Naive thymus-derived CD4-positive, alpha-beta T cell (primary cell): ENCODE data around the gene MGAT1. TPM values are rescaled to one million over a fixed set of nuclear protein-coding genes. Genes with fewer than 3 reads are reported as not detected.
A peak's percentile ranks its signal among the peaks of the same experiment; 100 is the strongest.

Experiments
- ATAC-seq: fragments of 150-1000 bp; cut with Tn5 transposase; 2 replicates; pipeline ENCODE4 v1.10.0; 2021; ENCODE audit warnings: mild to moderate bottlenecking, moderate library complexity
- CTCF ChIA-PET: fragments of 350-600 bp; sonication (Branson Sonifier 250); formaldehyde crosslinking; loops from one replicate; lab custom pipeline; 2021; ENCODE audit warnings: antibody characterized with exemption; lab: Charles Lee
- POLR2A ChIA-PET: fragments of 350-600 bp; sonication (Branson Sonifier 250); formaldehyde crosslinking; loops from one replicate; lab custom pipeline; 2021; ENCODE audit warnings: antibody characterized with exemption, inconsistent platforms; lab: Charles Lee
- DNase-seq, 9 donors: peaks; one replicate each; pipeline versions ENCODE4 v3.0.0 to v3.0.0-alpha.2; 2020 to 2022; ENCODE audit warnings: mixed read lengths in 1 of 9
- H3K27ac ChIP-seq: one replicate; pipeline ENCODE4 v1.7.0; 2013; ENCODE audit warnings: mild to moderate bottlenecking, low read depth, low read length, moderate library complexity
- H3K27me3 ChIP-seq, 2 donors: one replicate each; pipeline ENCODE4 v1.7.0; 2013; ENCODE audit warnings: low read length in 2 of 2, mild to moderate bottlenecking in 2 of 2, moderate library complexity in 2 of 2; ENCODE audit not compliant: control insufficient read depth in 2 of 2, insufficient read depth in 2 of 2
- H3K36me3 ChIP-seq, 3 experiments: 1 replicate in 2 of 3; 2 replicates in 1 of 3; pipeline ENCODE4 v1.7.0; 2013; ENCODE audit warnings: low read length in 3 of 3, mild to moderate bottlenecking in 3 of 3, moderate library complexity in 1 of 3; ENCODE audit not compliant: insufficient read depth in 3 of 3, control insufficient read depth in 2 of 3
- H3K4me1 ChIP-seq, 2 donors: one replicate each; pipeline ENCODE4 v1.7.0; 2013; ENCODE audit warnings: low read length in 2 of 2, mild to moderate bottlenecking in 2 of 2, moderate library complexity in 1 of 2; ENCODE audit not compliant: control insufficient read depth in 2 of 2, insufficient read depth in 2 of 2
- H3K4me3 ChIP-seq: 2 replicates; pipeline ENCODE4 v1.7.0; 2013; ENCODE audit warnings: mild to moderate bottlenecking, low read length
- H3K9me3 ChIP-seq, 3 experiments: 1 replicate in 2 of 3; 2 replicates in 1 of 3; pipeline ENCODE4 v1.7.0; 2013; ENCODE audit warnings: low read length in 3 of 3; ENCODE audit not compliant: control insufficient read depth in 2 of 3
- H3K27ac Mint-ChIP-seq, 9 donors: one replicate each; pipeline ENCODE4 v1.8.0; 2020 to 2022; ENCODE audit warnings: mixed read lengths in 9 of 9, mild to moderate bottlenecking in 8 of 9, moderate library complexity in 5 of 9, inconsistent platforms in 2 of 9
- H3K27me3 Mint-ChIP-seq, 5 donors: one replicate each; pipeline ENCODE4 v1.8.0; 2021 to 2022; ENCODE audit warnings: mixed read lengths in 5 of 5, mild to moderate bottlenecking in 1 of 5
- H3K36me3 Mint-ChIP-seq, 5 donors: one replicate each; pipeline ENCODE4 v1.8.0; 2020 to 2022; ENCODE audit warnings: mixed read lengths in 5 of 5, mild to moderate bottlenecking in 3 of 5, inconsistent platforms in 1 of 5
- H3K4me1 Mint-ChIP-seq, 7 donors: one replicate each; pipeline ENCODE4 v1.8.0; 2020 to 2022; ENCODE audit warnings: mixed read lengths in 7 of 7, mild to moderate bottlenecking in 3 of 7, inconsistent platforms in 1 of 7
- H3K4me3 Mint-ChIP-seq, 10 donors: one replicate each; pipeline ENCODE4 v1.8.0; 2020 to 2022; ENCODE audit warnings: mild to moderate bottlenecking in 10 of 10, mixed read lengths in 10 of 10, moderate library complexity in 6 of 10, inconsistent platforms in 2 of 10
- H3K9me3 Mint-ChIP-seq, 11 donors: one replicate each; pipeline ENCODE4 v1.8.0; 2020 to 2022; ENCODE audit warnings: mixed read lengths in 11 of 11, mild to moderate bottlenecking in 4 of 11, inconsistent platforms in 1 of 11, moderate library complexity in 1 of 11
- intact Hi-C, 2 donors: fragments of 100-400 bp; cut with micrococcal nuclease; formaldehyde crosslinking; loops; one replicate each; pipeline ENCODE4 v1.15.1; 2023
- polyA plus RNA-seq, 2 donors: library from polyadenylated mRNA; unstranded; fragments of 300-500 nt; fragmentation: Illumina TruSeq; gene quantifications; one replicate each; pipeline ENCODE4 v1.2.3, GENCODE V29; 2021
- total RNA-seq, 6 experiments: library from RNA in 5 of 6; stranded (reverse) in 5 of 6; gene quantifications; 1 replicate in 5 of 6; 2 replicates in 1 of 6; pipeline ENCODE4 v1.2.3 and lab custom pipeline; 2021 to 2026

Gene MGAT1
- total RNA-seq = 100 to 1,000 TPM; 101 to 206 (median 196) TPM
- 100 to 1,000 TPM in 1 of 2 donors, 10 to 100 TPM in 1; 98.6 to 178 TPM for polyA plus RNA-seq
- 90.6 reads per million, percentile 83 among the genes with 10 or more reads in this experiment for total RNA-seq (lab: John Stamatoyannopoulos, UW)

- CTCF ChIA-PET = interaction anchor here (1.1 to 1.8 kb wide), 6 partner anchors 10 to 67 kb away, joined by 3 to 9 read pairs (median 6); no protein-coding TSS in a partner anchor
- H3K36me3 Mint-ChIP-seq = peaks cover 6 to 53% (median 15%) of the 10 kb centered on the region in 5 donors
Measured at GRCh38 chr5:180802325-180803180, at the start of gene MGAT1. MGAT1 (minus strand) TSS chr5:180802806; CDS start chr5:180792971, 9,835 bp downstream.

GRCh38 chr5:180850434-180851078, 48.0 kb upstream of the MGAT1 start:
- Mint-ChIP-seq H3K4me3 (no peak overlapping the region), H3K9me3 (peaks cover 3 to 64% (median 29%) of the 10 kb centered on the region in 11 donors), H3K27me3 (no peaks in the 10 kb centered on the region), H3K36me3 (peaks cover 29 to 96% (median 83%) of the 10 kb centered on the region in 5 donors), H3K4me1 (peaks cover 0 to 38% (median 32%) of the 10 kb centered on the region in 7 donors), H3K27ac (no peak overlapping the region)
- H3K27me3 ChIP-seq = no peaks in the 10 kb centered on the region
- peaks cover 0 to 29% (median 4%) of the 10 kb centered on the region in 3 experiments for H3K9me3 ChIP-seq
- ChIA-PET CTCF (interaction anchor here (1.6 kb wide), 1 partner anchor 10 kb away, joined by 8 read pairs; the partner anchor contains the start of gene ZFP62), POLR2A (interaction anchor here (0.9 to 2.4 kb wide), 6 partner anchors 9 to 50 kb away, joined by 3 to 7 read pairs (median 4); no protein-coding TSS in a partner anchor)
- no peak for DNase-seq
- H3K4me3 ChIP-seq = no peak overlapping the region
- intact Hi-C loops = no loop called here
- H3K36me3 ChIP-seq = peaks cover 20 to 51% (median 22%) of the 10 kb centered on the region in 3 experiments
- H3K4me1 ChIP-seq = no peaks in the 10 kb centered on the region
- H3K27ac ChIP-seq = no peak overlapping the region
- no peak for ATAC-seq

More at GRCh38 chr5:180802325-180803180, at the start of gene MGAT1:
- Mint-ChIP-seq H3K4me1 (peaks cover 76 to 83% (median 79%) of the 10 kb centered on the region in 7 donors), H3K4me3 (peak within 1 kb of the TSS; percentile 89 to 99 (median 96)), H3K9me3 (no peaks in the 10 kb centered on the region), H3K27ac (peak within 1 kb of the TSS; percentile 91 to 100 (median 98)), H3K27me3 (no peaks in the 10 kb centered on the region)
- ATAC-seq (peak; percentile 80), DNase-seq (peak; percentile 47 to 91 (median 59))
- peaks cover 75 to 84% of the 10 kb centered on the region in 2 donors for H3K4me1 ChIP-seq
- POLR2A ChIA-PET = interaction anchor here (0.6 to 12.1 kb wide), 22 partner anchors 8 to 459 kb away, joined by 3 to 273 read pairs (median 4); partner anchors contain the start of genes RACK1 and ZFP62
- no peaks in the 10 kb centered on the region for H3K27me3 ChIP-seq
- peaks cover 0 to 18% (median 3%) of the 10 kb centered on the region in 3 experiments for H3K36me3 ChIP-seq
- no peaks in the 10 kb centered on the region for H3K9me3 ChIP-seq
- H3K4me3 ChIP-seq = peak within 1 kb of the TSS; percentile 77
- intact Hi-C loops = loop anchor here (1.0 to 2.0 kb wide), 13 partner anchors 8 to 982 kb away; partner anchors contain the start of genes TRIM41 (in 2 of the 2), CNOT6 (in 1 of the 2), SQSTM1 (in 1 of the 2) and ZFP62 (in 1 of the 2)
- peak within 1 kb of the TSS; percentile 96 for H3K27ac ChIP-seq

GRCh38 chr5:180849827-180850226, 47.2 kb upstream of the MGAT1 start:
- no peak overlapping the region for H3K4me3 ChIP-seq
- no peak for DNase-seq
- no peaks in the 10 kb centered on the region for H3K27me3 Mint-ChIP-seq
- intact Hi-C loops = no loop called here
- no peak overlapping the region for H3K27ac ChIP-seq
- no peaks in the 10 kb centered on the region for H3K4me1 ChIP-seq
- H3K27ac Mint-ChIP-seq = no peak overlapping the region
- H3K9me3 ChIP-seq = peaks cover 0 to 29% (median 4%) of the 10 kb centered on the region in 3 experiments
- H3K9me3 Mint-ChIP-seq = peaks cover 3 to 67% (median 29%) of the 10 kb centered on the region in 11 donors
- peaks cover 29 to 93% (median 78%) of the 10 kb centered on the region in 5 donors for H3K36me3 Mint-ChIP-seq
- H3K4me3 Mint-ChIP-seq = no peak overlapping the region
- ChIA-PET POLR2A (interaction anchor here (0.9 to 1.8 kb wide), 3 partner anchors 18 to 49 kb away, joined by 4 to 6 read pairs (median 5); no protein-coding TSS in a partner anchor), CTCF (interaction anchor here (1.6 kb wide), 1 partner anchor 11 kb away, joined by 8 read pairs; the partner anchor contains the start of gene ZFP62)
- H3K36me3 ChIP-seq = peaks cover 20 to 44% (median 22%) of the 10 kb centered on the region in 3 experiments
- no peak for ATAC-seq
- H3K4me1 Mint-ChIP-seq = peaks cover 0 to 32% (median 25%) of the 10 kb centered on the region in 7 donors
- H3K27me3 ChIP-seq = no peaks in the 10 kb centered on the region

- DNase-seq (no peak), ATAC-seq (no peak)
- peaks cover 29 to 88% (median 69%) of the 10 kb centered on the region in 5 donors for H3K36me3 Mint-ChIP-seq
- Histone ChIP-seq H3K4me1 (no peaks in the 10 kb centered on the region), H3K9me3 (peaks cover 0 to 29% (median 4%) of the 10 kb centered on the region in 3 experiments), H3K27ac (no peak overlapping the region), H3K4me3 (no peak overlapping the region), H3K27me3 (no peaks in the 10 kb centered on the region), H3K36me3 (peaks cover 20 to 42% (median 22%) of the 10 kb centered on the region in 3 experiments)
- ChIA-PET POLR2A (interaction anchor here (0.6 to 2.3 kb wide), 4 partner anchors 10 to 45 kb away, joined by 3 to 12 read pairs (median 4); no protein-coding TSS in a partner anchor), CTCF (interaction anchor here (0.8 kb wide), 1 partner anchor 50 kb away, joined by 3 read pairs; no protein-coding TSS in a partner anchor)
- H3K27me3 Mint-ChIP-seq = no peaks in the 10 kb centered on the region
- peaks cover 3 to 65% (median 29%) of the 10 kb centered on the region in 11 donors for H3K9me3 Mint-ChIP-seq
- peaks cover 0 to 22% (median 19%) of the 10 kb centered on the region in 7 donors for H3K4me1 Mint-ChIP-seq
- H3K27ac Mint-ChIP-seq = no peak overlapping the region
- intact Hi-C loops = no loop called here
- H3K4me3 Mint-ChIP-seq = no peak overlapping the region
Measured at GRCh38 chr5:180848878-180849277, 46.3 kb upstream of the MGAT1 start.

GRCh38 chr5:180848265-180848664, 45.7 kb upstream of the MGAT1 start:
- Histone ChIP-seq H3K36me3 (peaks cover 20 to 42% (median 22%) of the 10 kb centered on the region in 3 experiments), H3K9me3 (peaks cover 0 to 29% (median 4%) of the 10 kb centered on the region in 3 experiments), H3K27me3 (no peaks in the 10 kb centered on the region), H3K4me1 (no peaks in the 10 kb centered on the region), H3K4me3 (no peak overlapping the region), H3K27ac (no peak overlapping the region)
- H3K27ac Mint-ChIP-seq = no peak overlapping the region
- peaks cover 3 to 61% (median 29%) of the 10 kb centered on the region in 11 donors for H3K9me3 Mint-ChIP-seq
- no peak overlapping the region for H3K4me3 Mint-ChIP-seq
- CTCF ChIA-PET = interaction anchor here (1.0 kb wide), 1 partner anchor 10 kb away, joined by 3 read pairs; no protein-coding TSS in a partner anchor
- POLR2A ChIA-PET = interaction anchor here (1.4 to 2.3 kb wide), 2 partner anchors 9 to 17 kb away, joined by 4 to 12 read pairs; no protein-coding TSS in a partner anchor
- intact Hi-C loops = no loop called here
- H3K4me1 Mint-ChIP-seq = peaks cover 0 to 16% (median 14%) of the 10 kb centered on the region in 7 donors
- DNase-seq (no peak), ATAC-seq (no peak)
- H3K27me3 Mint-ChIP-seq = no peaks in the 10 kb centered on the region
- peaks cover 29 to 84% (median 68%) of the 10 kb centered on the region in 5 donors for H3K36me3 Mint-ChIP-seq
